BLaER1 (cell line): ENCODE data around the gene HSD3B2.

Source experiments
- H3K27ac ChIP-seq: shearing (Covaris generic); formaldehyde crosslinking; 2 replicates; pipeline ENCODE4 v1.8.1; 2022
- H3K27me3 ChIP-seq: shearing (Covaris generic); formaldehyde crosslinking; 2 replicates; pipeline ENCODE4 v1.8.1; 2022
- H3K36me3 ChIP-seq: shearing (Covaris generic); formaldehyde crosslinking; 2 replicates; pipeline ENCODE4 v1.8.1; 2022
- H3K4me1 ChIP-seq: shearing (Covaris generic); formaldehyde crosslinking; 2 replicates; pipeline ENCODE4 v1.8.1; 2022
- H3K4me2 ChIP-seq: shearing (Covaris generic); formaldehyde crosslinking; 2 replicates; pipeline ENCODE4 v1.8.1; 2022
- H3K4me3 ChIP-seq: shearing (Covaris generic); formaldehyde crosslinking; 2 replicates; pipeline ENCODE4 v1.8.1; 2022
- H3K9ac ChIP-seq: shearing (Covaris generic); formaldehyde crosslinking; 2 replicates; pipeline ENCODE4 v1.8.1; 2022
- H3K9me3 ChIP-seq: shearing (Covaris generic); formaldehyde crosslinking; 2 replicates; pipeline ENCODE4 v1.8.1; 2022
- H4K20me1 ChIP-seq: shearing (Covaris generic); formaldehyde crosslinking; 2 replicates; pipeline ENCODE4 v1.8.1; 2022
- Cebpa-rat ChIP-seq: shearing (Covaris generic); IDR thresholded peaks from 2 replicates; pipeline ENCODE4 v1.8.1; 2022

The HSD3B2 gene

DNA sequence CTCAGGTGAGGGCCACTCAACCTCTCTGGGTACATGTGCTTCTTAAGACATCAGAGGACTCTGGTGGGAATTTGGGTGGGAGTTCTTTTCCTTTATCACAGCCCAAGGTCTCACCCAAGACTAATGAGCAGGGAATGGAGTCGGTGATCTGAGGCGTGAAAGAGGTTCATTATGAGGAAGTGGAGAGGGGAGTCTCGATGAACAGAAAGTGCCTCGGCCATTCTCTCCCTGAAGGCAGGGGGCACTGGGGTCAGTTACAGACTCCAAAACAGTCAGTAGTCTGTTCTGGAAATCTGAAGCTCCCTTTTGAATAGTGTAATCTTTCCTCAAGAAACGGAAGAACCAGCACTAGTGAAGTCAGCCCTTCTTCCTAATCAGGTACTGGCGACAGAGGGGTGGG, 36.2 kb downstream of the HSD3B2 start:
- Histone ChIP-seq H3K9ac (no peak overlapping the region), H3K4me1 (peaks cover 17% of the 10 kb centered on the region), H3K4me2 (no peak overlapping the region), H4K20me1 (no peaks in the 10 kb centered on the region), H3K36me3 (no peaks in the 10 kb centered on the region), H3K9me3 (no peaks in the 10 kb centered on the region), H3K27ac (no peak overlapping the region), H3K27me3 (no peaks in the 10 kb centered on the region), H3K4me3 (no peak overlapping the region)
- no peak for TF ChIP-seq Cebpa-rat

DNA sequence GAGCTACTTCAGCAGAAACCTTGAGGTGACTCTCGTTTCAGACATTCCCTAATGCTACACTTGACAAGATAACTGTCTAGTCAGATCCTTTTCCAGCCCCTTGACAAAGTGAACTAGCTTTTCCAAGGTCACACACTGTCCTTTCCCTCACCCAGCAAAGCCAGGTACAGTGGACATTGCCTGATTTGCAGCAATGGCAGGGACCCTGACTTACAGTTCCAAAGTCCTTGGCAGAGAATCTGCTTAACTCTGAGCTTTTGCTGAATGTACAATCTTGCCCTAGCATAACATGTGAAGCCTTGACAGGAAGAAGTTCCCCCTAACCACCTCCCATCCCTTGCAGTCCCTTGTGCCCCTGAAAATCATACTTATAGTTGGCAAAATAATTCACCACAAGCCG, 37.1 kb downstream of the HSD3B2 start:
- no peaks in the 10 kb centered on the region for H3K36me3 ChIP-seq
- H3K4me1 ChIP-seq: peaks cover 17% of the 10 kb centered on the region
- TF ChIP-seq Cebpa-rat: no peak
- H3K27ac ChIP-seq: no peak overlapping the region
- H3K27me3 ChIP-seq: no peaks in the 10 kb centered on the region
- H3K9me3 ChIP-seq: no peaks in the 10 kb centered on the region
- H3K4me3 ChIP-seq: no peak overlapping the region
- peak overlapping the region; percentile 47 for H3K4me2 ChIP-seq
- H4K20me1 ChIP-seq: no peaks in the 10 kb centered on the region
- H3K9ac ChIP-seq: no peak overlapping the region

- H3K4me2 ChIP-seq: peak overlapping the region; percentile 47
- H3K27me3 ChIP-seq: no peaks in the 10 kb centered on the region
- no peaks in the 10 kb centered on the region for H3K9me3 ChIP-seq
- H3K36me3 ChIP-seq: no peaks in the 10 kb centered on the region
- H3K4me1 ChIP-seq: peaks cover 17% of the 10 kb centered on the region
- no peak overlapping the region for H3K27ac ChIP-seq
- H3K4me3 ChIP-seq: no peak overlapping the region
- H4K20me1 ChIP-seq: no peaks in the 10 kb centered on the region
- no peak overlapping the region for H3K9ac ChIP-seq
- TF ChIP-seq Cebpa-rat: no peak
These were observed 38.1 kb downstream of the HSD3B2 start for GRCh38 chr1:119453021-119453420.

DNA sequence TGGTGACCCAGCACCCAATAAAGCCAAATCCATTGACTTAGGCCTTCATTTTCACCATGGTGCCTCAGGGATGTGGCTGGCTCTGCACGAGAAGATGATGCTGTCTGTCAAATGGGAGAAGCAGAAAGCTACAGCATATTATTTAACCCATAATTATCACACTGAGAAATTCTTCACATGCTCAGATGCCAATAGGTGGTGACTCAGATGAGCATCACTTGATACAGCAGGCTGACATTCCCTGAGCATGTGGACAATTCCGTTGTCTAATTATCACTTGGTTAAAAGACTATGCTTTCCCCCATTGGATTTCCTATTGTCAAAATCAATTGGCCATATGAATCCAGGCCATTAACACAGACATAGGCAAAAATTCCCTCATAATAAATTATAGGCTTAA, 48.0 kb downstream of the HSD3B2 start:
- Histone ChIP-seq H3K4me2 (no peak overlapping the region), H3K4me3 (no peak overlapping the region), H3K9me3 (no peaks in the 10 kb centered on the region), H3K4me1 (peaks cover 12% of the 10 kb centered on the region), H3K9ac (no peak overlapping the region), H4K20me1 (no peaks in the 10 kb centered on the region), H3K27me3 (no peaks in the 10 kb centered on the region), H3K27ac (no peak overlapping the region), H3K36me3 (no peaks in the 10 kb centered on the region)
- TF ChIP-seq Cebpa-rat: no peak

- no peaks in the 10 kb centered on the region for H4K20me1 ChIP-seq
- H3K4me2 ChIP-seq: peak overlapping the region; percentile 31
- peaks cover 12% of the 10 kb centered on the region for H3K4me1 ChIP-seq
- no peaks in the 10 kb centered on the region for H3K27me3 ChIP-seq
- H3K4me3 ChIP-seq: no peak overlapping the region
- no peaks in the 10 kb centered on the region for H3K36me3 ChIP-seq
- H3K27ac ChIP-seq: 0 out of 2 replicates have a peak overlapping the region, but pooled peaks have one; percentile 26
- no peak overlapping the region for H3K9ac ChIP-seq
- no peaks in the 10 kb centered on the region for H3K9me3 ChIP-seq
- TF ChIP-seq Cebpa-rat: no peak
These were observed 48.6 kb downstream of the HSD3B2 start for GRCh38 chr1:119463569-119463968.

- Histone ChIP-seq H3K4me3 (no peak overlapping the region), H3K9ac (no peak overlapping the region), H3K27ac (no peak overlapping the region), H3K27me3 (no peaks in the 10 kb centered on the region), H4K20me1 (no peaks in the 10 kb centered on the region), H3K4me2 (no peak overlapping the region), H3K36me3 (no peaks in the 10 kb centered on the region), H3K9me3 (no peaks in the 10 kb centered on the region), H3K4me1 (peaks cover 12% of the 10 kb centered on the region)
- no peak for TF ChIP-seq Cebpa-rat
These were observed 51.5 kb downstream of the HSD3B2 start for GRCh38 chr1:119466445-119466844.

DNA sequence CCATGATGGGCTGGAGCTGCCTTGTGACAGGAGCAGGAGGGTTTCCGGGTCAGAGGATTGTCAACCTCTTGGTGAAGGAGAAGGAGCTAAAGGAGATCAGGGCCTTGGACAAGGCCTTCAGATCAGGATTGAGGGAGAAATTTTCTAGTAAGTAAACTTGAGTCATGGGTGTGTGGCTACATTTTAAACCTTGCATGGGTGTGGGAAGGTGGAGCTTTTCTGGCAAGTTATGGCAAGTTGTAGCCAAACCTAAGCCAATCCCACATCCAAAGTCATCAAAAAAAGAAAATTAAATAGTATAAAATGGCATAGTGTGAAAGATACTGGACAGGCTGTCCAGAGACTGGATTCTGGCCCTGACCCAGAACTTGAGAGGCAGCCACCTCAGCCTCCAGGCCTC, 52.3 kb downstream of the HSD3B2 start:
- Histone ChIP-seq H3K27me3 (no peaks in the 10 kb centered on the region), H3K4me1 (peaks cover 12% of the 10 kb centered on the region), H3K4me3 (no peak overlapping the region), H3K9me3 (no peaks in the 10 kb centered on the region), H4K20me1 (no peaks in the 10 kb centered on the region), H3K27ac (no peak overlapping the region), H3K4me2 (no peak overlapping the region), H3K9ac (no peak overlapping the region), H3K36me3 (no peaks in the 10 kb centered on the region)
- TF ChIP-seq Cebpa-rat: no peak

DNA sequence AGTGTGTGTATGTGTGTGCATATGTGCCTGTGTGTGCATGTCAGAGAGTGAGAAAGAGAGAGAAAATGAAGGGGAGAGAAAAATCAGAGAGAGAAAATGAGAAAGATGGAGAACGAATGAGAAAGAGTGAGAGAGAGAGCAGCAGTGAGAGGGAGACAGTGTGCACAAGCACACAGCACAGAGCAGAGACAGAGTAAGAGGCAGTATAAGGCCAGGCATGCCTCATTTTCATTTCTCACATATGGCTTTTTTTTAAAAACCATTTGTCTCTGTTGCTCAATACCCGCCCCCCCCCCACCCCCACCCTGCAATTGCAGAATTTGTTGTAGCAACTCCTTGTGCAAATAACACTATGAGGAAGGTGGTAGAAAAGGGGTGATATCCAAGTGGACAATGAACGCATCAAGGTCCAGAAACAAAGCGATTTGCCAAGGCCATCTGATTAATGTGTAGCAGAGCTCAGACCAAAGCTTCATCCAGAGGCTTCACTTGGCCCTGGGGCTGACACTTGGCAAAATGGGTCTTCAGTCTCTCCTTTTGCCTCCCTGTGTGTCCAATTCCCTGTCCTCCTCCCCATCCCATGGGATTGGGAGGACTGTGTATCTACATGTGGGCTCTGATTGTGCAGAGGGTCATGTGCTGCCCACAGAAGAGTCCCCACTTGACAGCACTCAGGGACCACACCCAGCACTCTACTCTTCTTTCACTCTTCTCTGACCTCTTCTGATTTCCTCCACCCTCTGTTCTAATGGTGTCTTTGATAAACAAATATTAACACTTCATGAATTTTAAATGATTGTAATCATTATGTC, 53.1 kb downstream of the HSD3B2 start:
- Histone ChIP-seq H3K9me3 (no peaks in the 10 kb centered on the region), H4K20me1 (no peaks in the 10 kb centered on the region), H3K4me2 (no peak overlapping the region), H3K4me1 (peaks cover 12% of the 10 kb centered on the region), H3K27me3 (no peaks in the 10 kb centered on the region), H3K4me3 (no peak overlapping the region), H3K27ac (no peak overlapping the region), H3K36me3 (no peaks in the 10 kb centered on the region), H3K9ac (no peak overlapping the region)
- no peak for TF ChIP-seq Cebpa-rat

GRCh38 chr1:119469741-119470140, 54.8 kb downstream of the HSD3B2 start:
- Histone ChIP-seq H3K9me3 (no peaks in the 10 kb centered on the region), H3K4me1 (no peaks in the 10 kb centered on the region), H3K27me3 (no peaks in the 10 kb centered on the region), H3K4me2 (no peak overlapping the region), H4K20me1 (no peaks in the 10 kb centered on the region), H3K36me3 (no peaks in the 10 kb centered on the region), H3K9ac (no peak overlapping the region), H3K4me3 (no peak overlapping the region), H3K27ac (no peak overlapping the region)
- TF ChIP-seq Cebpa-rat: no peak

- no peak overlapping the region for H3K9ac ChIP-seq
- no peaks in the 10 kb centered on the region for H3K27me3 ChIP-seq
- no peaks in the 10 kb centered on the region for H3K9me3 ChIP-seq
- no peaks in the 10 kb centered on the region for H4K20me1 ChIP-seq
- no peaks in the 10 kb centered on the region for H3K36me3 ChIP-seq
- H3K4me2 ChIP-seq: no peak overlapping the region
- no peak overlapping the region for H3K27ac ChIP-seq
- H3K4me1 ChIP-seq: no peaks in the 10 kb centered on the region
- no peak overlapping the region for H3K4me3 ChIP-seq
- TF ChIP-seq Cebpa-rat: no peak
These were observed 55.4 kb downstream of the HSD3B2 start for GRCh38 chr1:119470377-119470776.
